GM21619 (cell line): ENCODE measurements around the gene TBXAS1.

ENCODE experiments used
- ATAC-seq: cut with Tn5 transposase; IDR thresholded peaks from one replicate; pipeline ENCODE4 v1.9.1; 2021; ENCODE audit not compliant: unreplicated experiment

TBXAS1 gene

DNA sequence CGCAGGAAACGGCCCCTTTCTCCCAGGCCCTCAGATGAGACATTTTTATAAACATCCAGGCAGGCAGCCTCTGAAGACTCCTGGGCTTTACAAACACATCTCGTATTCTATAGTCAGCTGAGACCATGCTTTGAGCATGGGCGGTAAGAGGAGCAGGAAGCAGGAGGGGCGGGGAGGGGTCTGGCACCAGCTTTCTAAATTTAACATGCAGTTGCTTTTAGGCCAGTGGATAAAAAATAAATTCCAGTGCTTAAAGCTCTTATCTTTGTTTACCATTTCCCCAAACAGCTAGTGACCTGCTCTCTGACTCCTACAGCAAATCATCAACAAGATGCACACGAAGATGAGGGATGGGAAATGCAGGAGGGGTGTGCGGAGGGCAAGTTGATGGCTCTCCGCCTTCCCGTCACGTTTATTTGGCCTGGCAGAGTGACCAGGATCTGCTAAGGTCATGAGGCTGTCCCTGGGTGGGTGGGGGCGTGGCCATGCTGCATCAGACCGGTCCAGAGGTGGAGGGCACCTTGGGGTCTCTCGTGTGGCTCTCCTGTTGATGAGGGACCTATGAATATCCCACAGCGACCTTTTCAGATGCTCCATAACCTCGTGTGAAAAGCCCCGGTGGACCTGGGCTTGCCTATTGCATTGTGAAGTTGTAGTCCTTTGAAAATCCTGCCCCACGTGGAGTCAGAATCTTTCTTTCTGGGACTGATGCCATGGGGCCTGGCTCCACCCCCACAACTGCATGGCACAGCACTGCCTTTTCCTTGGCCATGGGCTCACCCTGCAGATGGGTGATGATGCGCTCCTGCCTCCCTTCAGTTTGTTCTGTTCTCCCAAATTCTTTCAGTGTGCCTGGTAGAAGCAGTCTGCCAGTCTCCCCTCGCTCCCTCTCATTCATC, 166.2 kb downstream of the TBXAS1 start:
- ATAC-seq, result no peak

DNA sequence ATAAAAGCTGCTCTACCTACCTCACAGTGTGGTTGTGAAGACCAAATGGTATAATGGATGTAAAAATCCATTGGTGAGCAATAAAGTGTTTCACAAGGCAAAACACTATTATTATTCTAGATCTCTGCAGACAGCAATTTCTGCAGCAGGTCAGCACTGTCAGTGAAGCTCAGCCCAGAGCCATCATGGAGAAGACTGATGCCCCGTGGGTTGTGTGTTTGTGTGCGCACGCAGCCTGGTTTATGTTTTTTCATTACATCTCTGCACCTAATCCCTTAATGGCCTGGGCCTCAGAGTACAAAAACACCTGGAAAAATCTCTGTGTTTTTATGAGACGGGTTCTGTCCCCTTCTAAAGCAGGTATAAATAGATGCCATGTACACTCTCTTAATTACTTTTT, 169.5 kb downstream of the TBXAS1 start:
- no peak for ATAC-seq

DNA sequence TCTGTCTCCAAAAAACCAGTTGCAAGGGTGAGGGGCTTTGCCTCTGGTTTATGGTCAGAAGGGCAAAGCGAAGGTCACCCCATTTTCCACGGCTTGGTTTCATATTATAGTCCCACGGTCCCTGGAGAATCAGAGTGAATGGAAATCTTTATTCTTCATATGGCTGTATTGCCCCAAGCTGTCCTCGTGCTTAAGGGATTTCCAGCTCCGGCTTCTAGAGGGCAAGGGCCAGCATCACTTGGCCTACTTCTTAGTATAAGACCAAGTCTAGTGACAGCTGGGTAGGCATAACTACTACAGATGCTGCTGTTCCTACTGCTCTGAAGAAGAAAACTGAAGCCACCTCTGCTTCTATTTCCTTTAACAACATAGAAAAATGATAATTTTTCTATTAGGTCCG, 170.5 kb downstream of the TBXAS1 start:
- ATAC-seq, result no peak

DNA sequence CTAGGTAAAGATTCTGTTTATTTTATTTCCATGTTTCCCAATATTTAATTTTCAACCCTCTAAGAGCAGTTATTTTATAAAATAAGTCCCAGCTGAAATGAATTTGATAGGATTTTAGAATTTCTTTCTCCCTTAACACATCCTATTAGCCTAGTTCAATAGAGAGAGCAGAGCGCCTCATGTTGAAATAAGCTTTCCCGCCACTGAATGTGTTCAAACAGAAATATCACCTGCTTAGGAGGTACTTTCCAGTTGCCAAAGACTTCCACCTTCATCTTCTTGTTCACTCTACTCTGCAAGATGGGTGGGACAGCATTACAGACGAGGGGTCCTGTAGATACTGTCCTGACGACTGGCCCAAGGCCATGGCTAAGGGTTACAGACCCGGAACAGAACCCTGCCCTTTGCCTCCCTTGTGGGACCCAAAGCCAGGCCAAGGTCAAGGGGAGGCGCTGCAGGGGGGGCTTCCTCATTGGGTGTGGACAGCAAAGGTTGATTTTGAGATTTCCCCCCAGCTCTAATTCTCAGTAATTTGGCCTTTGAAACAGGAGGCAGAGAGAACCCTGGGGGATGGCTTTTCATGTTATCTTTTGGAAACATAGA, 171.7 kb downstream of the TBXAS1 start:
- ATAC-seq, result no peak

DNA sequence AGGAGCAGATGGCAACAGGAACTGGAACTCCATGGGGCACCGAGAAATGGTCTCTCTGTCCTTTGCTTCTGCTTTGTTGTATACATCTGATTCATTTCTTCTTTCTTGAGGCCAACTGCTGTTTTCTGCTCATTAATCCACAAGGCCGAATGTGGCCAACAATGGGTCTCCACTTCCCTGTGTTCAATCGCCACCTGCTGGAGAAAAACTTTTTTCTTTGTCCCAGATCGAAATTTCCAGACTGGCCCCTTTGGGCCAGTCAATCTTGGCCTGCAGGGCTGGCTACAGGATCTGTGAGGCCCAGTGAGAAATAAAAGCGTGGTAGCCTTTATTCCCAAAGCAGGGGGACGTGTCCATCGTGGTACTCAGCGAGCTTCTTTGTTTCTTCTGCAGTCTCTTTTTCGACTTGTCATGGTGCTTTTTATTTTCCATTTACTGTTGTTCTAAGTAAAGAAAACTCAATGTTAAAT, 174.9 kb downstream of the TBXAS1 start:
- no peak for ATAC-seq

DNA sequence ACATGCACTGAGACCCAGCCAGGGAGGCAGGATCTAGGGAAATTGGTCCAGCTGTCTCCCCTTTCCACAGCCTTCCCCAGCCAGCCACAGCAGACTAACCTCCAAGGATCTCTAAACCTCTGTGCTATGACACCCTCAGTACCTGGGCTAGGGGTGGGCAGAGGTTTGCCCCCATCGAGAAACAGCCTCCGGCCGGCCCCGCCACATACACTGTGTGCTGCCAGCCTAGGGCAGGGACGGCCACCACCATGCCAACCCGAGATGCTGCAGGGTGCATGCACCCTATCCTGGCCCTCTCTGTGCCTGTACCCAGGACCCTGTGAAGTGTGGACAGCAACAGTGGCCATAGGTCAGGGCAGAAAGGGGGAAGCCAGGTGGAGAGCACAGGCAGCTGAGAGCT, 175.6 kb downstream of the TBXAS1 start:
- no peak for ATAC-seq

DNA sequence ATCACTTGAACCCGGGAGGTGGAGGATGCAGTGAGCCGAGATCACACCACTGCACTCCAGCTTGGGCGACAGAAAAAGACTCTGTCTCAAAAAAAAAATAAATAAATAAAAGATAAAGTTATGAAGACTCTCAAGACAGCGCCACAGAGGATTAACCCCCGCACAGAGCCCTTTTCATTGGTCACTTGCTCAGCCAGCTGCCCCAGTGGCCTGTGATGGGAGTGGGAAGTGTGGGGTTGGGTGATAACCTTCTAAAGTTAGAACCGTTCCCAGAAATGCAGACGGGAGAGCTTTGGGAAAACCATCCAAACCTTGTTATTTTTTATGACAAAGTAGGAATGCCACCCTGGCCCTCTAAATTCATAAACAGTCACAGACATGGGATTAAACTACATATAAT, 176.3 kb downstream of the TBXAS1 start:
- no peak for ATAC-seq

DNA sequence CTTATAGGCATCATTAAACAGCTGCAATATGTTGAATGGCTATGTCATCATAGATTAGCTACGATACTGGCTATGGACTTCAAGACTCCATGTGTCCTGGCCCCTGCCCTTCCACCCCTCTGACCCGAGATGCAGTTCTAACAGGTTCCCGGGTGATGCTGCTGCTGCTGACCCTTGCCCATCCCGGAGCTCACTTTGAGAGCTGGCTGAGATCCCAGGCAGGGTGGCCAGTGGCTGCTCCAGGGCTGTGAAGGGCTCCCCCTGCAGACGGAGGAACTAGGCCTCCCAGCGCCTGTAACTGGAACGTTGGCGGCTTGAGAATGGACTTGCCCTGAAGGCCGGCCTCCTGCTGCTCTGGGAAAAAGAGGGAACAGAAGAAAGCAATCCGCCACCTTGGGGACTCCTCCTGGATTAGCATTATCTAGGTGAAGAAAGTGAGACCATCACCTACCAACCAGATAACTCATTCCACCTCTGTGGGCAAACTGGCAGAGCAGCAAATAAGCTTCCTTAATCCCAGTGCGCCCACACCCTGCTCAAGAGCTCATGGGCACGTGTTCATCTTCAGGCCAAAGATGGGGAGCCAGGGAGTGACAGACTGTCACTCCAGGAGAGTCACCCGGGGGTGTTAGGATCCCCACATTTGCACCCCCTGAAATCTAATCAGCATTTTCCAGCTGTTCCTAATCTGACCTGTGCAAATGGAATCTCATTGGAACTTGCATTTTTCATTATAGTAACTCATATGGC, 176.9 kb downstream of the TBXAS1 start:
- no peak for ATAC-seq

DNA sequence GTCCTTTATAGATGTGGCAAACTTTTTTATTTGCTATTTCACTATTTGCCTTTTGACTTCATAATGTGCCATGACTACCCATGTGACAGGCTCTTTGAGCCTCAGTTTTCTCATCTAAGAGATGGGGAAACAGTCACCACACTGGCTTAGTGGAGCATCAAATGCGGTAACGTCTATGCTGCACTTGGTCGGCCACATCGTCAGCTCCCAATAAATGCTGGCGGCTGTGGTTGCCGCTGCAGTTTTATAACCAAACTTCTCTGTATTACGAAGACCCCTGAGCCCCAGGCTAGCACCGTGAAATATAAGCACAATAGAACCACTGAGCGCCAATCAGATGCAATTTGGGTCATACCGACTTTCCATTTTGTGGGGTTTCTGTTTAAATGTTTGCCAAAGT, 177.5 kb downstream of the TBXAS1 start:
- ATAC-seq, result no peak

DNA sequence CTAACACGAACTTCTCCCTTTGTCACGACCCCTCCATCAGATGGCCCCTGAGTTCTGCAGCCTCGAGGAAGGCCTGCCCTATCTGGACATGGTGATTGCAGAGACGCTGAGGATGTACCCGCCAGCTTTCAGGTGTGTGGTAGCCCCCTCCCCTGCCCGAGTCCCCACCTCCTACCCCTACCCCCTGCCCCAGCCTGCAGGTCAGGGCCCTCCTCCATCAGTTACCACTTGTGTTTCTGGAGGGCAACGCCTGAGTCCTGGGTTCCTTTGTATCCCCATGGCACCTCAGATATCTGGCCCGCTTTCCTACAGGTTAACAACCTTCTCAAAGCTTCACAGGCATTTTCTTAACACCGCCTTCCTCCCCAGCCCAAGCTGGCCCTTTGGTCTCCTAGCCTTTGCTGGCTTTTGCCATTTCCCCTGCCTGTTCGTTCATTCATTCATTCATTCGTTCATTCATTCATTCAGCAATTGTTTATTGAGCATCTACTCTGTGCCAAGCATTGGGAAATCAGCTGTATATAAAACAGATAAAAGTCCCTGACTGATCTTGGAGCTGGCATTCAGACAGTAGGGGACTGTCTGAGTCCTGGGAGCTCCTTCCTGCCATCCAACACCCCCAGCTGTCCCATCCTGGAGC, 178.1 kb downstream of the TBXAS1 start:
- ATAC-seq, result no peak

DNA sequence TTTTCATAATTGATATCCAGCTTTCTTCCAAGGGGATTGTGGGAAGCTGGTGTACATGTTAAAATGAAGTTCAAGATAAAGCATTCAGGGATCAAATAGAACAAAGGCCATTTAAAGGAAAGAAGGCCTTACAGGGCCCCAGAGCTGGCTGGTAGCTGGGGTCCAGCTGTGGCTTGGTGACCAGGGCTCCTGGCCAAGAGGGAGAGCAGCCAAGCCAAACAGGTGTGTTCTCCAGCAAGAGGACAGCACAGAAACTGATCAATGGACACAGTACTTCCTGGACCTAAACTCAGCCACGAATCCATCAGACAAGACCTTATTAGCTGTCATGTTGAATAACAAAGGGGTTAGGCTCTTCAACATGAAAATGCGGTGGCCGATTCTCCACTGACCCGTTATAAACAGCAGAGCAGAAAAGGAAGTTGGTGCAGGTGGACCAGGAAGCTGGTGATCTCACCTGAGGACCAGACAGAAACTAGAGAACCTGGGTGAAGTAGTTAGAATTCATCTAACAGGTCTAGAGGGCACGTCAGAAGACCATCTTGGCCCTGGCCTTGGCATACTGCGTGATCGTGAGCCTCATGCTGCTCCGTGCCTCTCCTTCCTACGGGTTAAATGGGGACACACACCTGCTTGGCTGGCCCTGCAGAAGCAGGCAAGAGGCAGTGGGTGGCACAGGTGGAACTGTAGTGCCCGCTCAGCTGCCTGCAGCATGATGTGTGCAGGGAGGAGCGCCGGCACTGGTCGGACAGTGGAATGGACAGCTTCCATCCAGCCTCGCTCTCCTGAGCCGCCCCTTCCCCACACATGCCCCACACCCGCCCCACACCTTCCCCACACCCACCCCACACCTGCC, 179.9 kb downstream of the TBXAS1 start:
- ATAC-seq, result no peak

DNA sequence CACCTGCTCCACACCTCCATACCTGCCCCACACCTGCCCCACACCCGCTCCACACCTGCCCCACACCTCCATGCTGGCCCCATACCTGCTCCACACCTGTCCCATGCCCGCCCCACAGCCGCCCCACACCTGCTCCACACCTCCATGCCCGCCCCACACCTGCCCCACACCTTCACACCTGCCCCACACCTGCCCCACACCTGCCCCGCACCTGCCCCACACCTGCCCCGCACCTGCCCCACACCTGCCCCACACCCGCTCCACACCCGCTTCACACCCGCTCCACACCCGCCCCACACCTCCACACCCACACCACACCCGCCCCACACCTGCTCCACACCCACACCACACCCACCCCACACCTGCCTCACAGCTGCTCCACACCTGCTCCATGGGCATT, 180.7 kb downstream of the TBXAS1 start:
- no peak for ATAC-seq

DNA sequence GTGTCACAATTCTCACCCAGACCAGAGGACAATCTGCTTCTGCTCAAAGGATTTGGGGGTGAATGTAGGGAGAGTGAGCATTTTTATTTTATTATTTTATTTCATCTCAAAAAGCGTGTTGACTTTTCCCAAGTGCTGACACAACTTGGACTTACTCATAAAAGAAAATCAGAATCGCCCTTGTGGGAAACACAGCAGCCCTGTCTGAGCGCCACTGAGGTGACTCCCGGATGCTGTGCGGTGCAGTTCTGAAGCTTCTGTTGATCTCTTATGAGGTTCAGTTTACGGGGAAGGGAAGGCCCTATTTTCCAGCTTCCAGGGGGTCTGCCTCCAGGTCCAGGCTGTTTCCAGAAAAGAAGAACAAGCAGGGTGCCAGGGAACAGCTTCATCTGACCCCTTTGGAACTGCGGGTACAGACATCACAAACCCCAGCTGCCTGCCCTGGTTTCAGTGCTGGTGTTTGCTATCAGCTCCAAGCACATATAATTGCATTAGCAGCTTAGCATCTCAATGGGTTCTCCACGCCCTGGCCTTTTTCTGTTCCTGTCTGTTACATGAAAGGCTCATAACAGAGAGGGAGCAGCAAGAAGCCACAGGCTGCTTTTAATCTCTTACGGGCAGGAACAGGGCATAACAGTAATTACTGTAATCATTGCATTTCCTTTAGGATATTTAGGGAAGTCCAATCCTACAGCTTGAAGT, 181.3 kb downstream of the TBXAS1 start:
- no peak for ATAC-seq

DNA sequence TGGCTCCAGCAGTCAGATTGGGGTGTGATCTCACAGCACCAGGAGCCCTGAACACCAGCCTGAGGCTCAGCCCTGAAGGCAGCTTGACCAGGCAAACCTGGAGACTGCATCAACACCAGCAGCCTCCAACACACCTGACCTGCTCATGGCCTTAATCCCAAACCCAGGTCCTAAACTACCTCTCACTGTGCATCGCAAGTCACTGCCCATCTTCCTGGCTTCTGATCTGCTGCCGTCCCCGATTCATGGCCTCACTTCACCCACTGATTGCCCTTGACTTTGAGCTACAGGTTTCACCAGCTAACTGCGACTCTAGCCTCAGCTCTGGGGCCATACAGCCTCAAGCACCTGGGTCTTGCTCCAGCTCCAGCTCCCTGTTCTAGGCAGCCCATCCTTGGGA, 184.6 kb downstream of the TBXAS1 start:
- ATAC-seq, result no peak

DNA sequence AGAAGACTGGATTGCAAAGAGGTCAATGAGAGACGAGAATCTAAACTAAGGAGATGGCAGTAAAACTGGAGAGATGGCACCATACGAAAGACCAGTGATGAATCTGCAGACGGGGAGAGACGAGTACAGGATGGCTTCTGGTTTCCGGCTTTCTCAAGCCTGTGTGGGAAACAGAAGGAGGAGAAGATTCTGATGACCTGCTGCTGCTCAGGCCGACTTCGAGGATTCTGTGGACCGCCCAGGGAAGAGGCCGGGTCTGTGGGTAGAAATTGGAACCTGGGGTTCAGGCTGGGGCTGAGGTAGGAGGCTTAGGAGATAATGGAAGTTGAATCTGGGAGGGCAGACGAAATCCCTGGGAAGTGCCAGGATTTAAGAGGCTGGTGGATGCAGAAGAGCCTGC, 185.1 kb downstream of the TBXAS1 start:
- no peak for ATAC-seq

DNA sequence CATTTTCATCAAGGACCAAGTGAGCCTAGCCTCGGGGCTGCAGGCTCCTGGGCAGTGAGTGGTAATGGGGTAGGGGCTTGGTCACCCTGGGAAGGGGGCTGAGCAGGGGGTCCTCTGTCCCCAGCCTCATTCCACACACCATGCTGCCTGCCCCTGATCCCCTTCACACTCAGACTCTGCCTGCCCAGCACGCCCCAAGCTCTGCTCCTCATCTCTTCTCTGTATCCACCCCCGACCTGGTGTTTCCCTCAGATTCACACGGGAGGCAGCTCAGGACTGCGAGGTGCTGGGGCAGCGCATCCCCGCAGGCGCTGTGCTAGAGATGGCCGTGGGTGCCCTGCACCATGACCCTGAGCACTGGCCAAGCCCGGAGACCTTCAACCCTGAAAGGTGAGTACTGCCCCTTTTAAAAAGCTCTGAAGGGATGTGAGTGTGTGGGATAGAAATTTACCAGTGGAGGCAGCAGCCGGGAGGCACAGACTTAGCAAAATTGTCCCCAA, 186.5 kb downstream of the TBXAS1 start:
- no peak for ATAC-seq

DNA sequence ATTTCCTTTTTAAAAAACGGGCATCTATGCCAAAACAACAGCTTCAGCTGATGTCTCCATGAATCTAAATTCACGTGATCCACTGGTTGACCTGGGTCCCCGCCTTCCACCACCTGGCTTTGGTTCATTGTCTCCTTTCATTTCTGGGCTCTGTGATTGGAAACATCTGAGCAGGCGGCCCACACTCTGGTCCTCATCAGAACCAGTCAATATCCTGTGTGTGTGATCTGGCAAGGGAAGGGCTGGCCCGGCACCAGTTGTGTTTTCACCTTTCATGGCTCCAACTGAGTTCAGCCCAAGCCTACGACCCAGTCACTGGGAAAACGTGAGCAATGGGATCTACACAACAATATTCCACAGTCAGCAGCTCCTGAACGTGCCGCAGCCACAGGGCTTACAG, 187.5 kb downstream of the TBXAS1 start:
- ATAC-seq, result no peak

DNA sequence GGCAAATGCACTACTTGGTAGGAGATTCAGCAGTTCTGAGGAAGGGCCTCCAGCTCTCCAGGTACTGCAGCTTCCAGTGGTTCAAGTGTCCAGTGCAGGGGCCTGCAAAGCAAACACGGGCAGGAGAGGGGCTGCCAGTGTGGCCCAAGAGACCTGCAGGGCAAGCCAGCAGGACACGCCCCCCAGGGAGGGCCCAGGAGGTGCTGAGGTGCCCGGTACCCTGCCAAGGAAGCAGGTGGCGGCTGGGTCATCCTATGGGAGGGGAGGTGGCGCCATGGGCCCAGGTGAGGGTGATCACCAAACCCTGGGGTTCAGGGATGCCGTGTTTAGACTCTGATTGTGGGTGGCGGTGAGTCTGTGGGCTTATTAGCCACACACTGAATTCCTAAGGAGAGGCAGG, 188.0 kb downstream of the TBXAS1 start:
- ATAC-seq, result no peak

DNA sequence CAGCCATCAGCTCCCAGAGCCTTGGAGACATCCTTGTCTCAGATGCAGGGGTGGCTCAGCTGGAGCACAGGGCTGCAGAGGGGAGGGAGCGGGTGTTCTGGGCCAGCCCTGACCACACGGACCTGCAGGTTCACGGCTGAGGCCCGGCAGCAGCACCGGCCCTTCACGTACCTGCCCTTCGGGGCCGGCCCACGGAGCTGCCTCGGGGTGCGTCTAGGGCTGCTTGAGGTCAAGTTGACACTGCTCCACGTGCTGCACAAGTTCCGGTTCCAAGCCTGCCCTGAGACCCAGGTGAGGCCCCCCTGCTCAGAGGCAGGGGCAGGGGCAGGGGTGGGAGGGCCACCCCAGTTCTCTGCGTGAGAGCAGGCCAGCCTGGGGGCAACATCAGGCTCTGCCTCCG, 188.5 kb downstream of the TBXAS1 start:
- no peak for ATAC-seq
